NOMO-1 treated with dmso at 0.1 percent for 144 hours (cell line): ENCODE data around the gene ARMC5.
"Not testable (repeated sequence)": the region's sequence is repeated elsewhere in the genome, so short reads cannot be mapped to it uniquely, and the experiment has no call there.

Experiments used
- DNase-seq: peaks from one replicate; lab custom pipeline; 2025; ENCODE audit not compliant: unreplicated experiment; lab: John Stamatoyannopoulos, UW

The ARMC5 gene

GRCh38 chr16:31430380-31431052, 28.8 kb upstream of the ARMC5 start:
- no peak for DNase-seq

GRCh38 chr16:31435341-31436220, 23.7 kb upstream of the ARMC5 start:
- no peak for DNase-seq

GRCh38 chr16:31436221-31437045, 22.9 kb upstream of the ARMC5 start:
- no peak for DNase-seq

- no peak for DNase-seq
Measured at GRCh38 chr16:31438414-31438813, 20.9 kb upstream of the ARMC5 start.

GRCh38 chr16:31439023-31439422, 20.3 kb upstream of the ARMC5 start:
- not testable (repeated sequence) for DNase-seq

- DNase-seq, result no peak
Measured at GRCh38 chr16:31439519-31439918, 19.8 kb upstream of the ARMC5 start.

GRCh38 chr16:31440516-31441184, 18.7 kb upstream of the ARMC5 start:
- DNase-seq, result no peak

- DNase-seq, result no peak
Measured at GRCh38 chr16:31441956-31442355, 17.3 kb upstream of the ARMC5 start.

- DNase-seq, result not testable (repeated sequence)
Measured at GRCh38 chr16:31445931-31446330, 13.4 kb upstream of the ARMC5 start.

- DNase-seq, result no peak
Measured at GRCh38 chr16:31451201-31451600, 8.1 kb upstream of the ARMC5 start.

GRCh38 chr16:31451681-31452351, 7.5 kb upstream of the ARMC5 start:
- DNase-seq, result no peak

- no peak for DNase-seq
Measured at GRCh38 chr16:31452631-31453106, 6.6 kb upstream of the ARMC5 start.

GRCh38 chr16:31453255-31454204, 5.8 kb upstream of the ARMC5 start:
- DNase-seq, result peak; percentile 10

GRCh38 chr16:31455601-31456314, 3.5 kb upstream of the ARMC5 start:
- DNase-seq, result no peak

GRCh38 chr16:31456988-31457360, 2.3 kb upstream of the ARMC5 start:
- no peak for DNase-seq

GRCh38 chr16:31458073-31458843, 1.0 kb upstream of the ARMC5 start:
- no peak for DNase-seq

GRCh38 chr16:31459687-31460581, 633 bp downstream of the ARMC5 start:
- DNase-seq, result peak; percentile 96
